Measurements from ENCODE around the gene ZC3HAV1L.

ZC3HAV1L gene

GRCh38 chr7:139068544-139069399 lies 32.9 kb upstream of the ZC3HAV1L start:
- TF ChIP-seq CTCF (conservative IDR thresholded peaks at IDR 0.05; ENCODE audit: low read depth): no peak
- no peak overlapping the region for H3K27ac ChIP-seq
- no peak for DNase-seq (ENCODE audit: low spot score)
- ChIA-PET CTCF (interaction anchor here (1.1 kb wide), 1 partner anchor 52 kb away, joined by 4 read pairs; no protein-coding TSS in a partner anchor), POLR2A (ENCODE audit: low non-redundant PET) (no interaction called here)

- no peak for DNase-seq (ENCODE audit: low spot score)
- no peak for TF ChIP-seq CTCF (conservative IDR thresholded peaks at IDR 0.05; ENCODE audit: low read depth)
- CTCF ChIA-PET: no interaction called here
- no peak overlapping the region for H3K27ac ChIP-seq
- POLR2A ChIA-PET (ENCODE audit: low non-redundant PET): no interaction called here
Measured at GRCh38 chr7:139066315-139066714, 30.5 kb upstream of the ZC3HAV1L start.

- ChIA-PET POLR2A (ENCODE audit: low non-redundant PET) (no interaction called here), CTCF (no interaction called here)
- no peak for DNase-seq (ENCODE audit: low spot score)
- TF ChIP-seq CTCF (conservative IDR thresholded peaks at IDR 0.05; ENCODE audit: low read depth): no peak
- no peak overlapping the region for H3K27ac ChIP-seq
Measured at GRCh38 chr7:139065323-139065722, 29.5 kb upstream of the ZC3HAV1L start.

GRCh38 chr7:139061416-139061815 lies 25.6 kb upstream of the ZC3HAV1L start:
- no peak for TF ChIP-seq CTCF (conservative IDR thresholded peaks at IDR 0.05; ENCODE audit: low read depth)
- DNase-seq (ENCODE audit: low spot score): no peak
- no peak overlapping the region for H3K27ac ChIP-seq
- CTCF ChIA-PET: interaction anchor here (0.7 kb wide), 1 partner anchor 1264 kb away, joined by 3 read pairs; no protein-coding TSS in a partner anchor
- POLR2A ChIA-PET (ENCODE audit: low non-redundant PET): no interaction called here

- H3K27ac ChIP-seq: no peak overlapping the region
- POLR2A ChIA-PET (ENCODE audit: low non-redundant PET): no interaction called here
- no peak for TF ChIP-seq CTCF (conservative IDR thresholded peaks at IDR 0.05; ENCODE audit: low read depth)
- CTCF ChIA-PET: interaction anchor here (0.7 kb wide), 1 partner anchor 1265 kb away, joined by 3 read pairs; no protein-coding TSS in a partner anchor
- no peak for DNase-seq (ENCODE audit: low spot score)
Measured at GRCh38 chr7:139060695-139061237, 24.9 kb upstream of the ZC3HAV1L start.

- H3K27ac ChIP-seq: no peak overlapping the region
- TF ChIP-seq CTCF (conservative IDR thresholded peaks at IDR 0.05; ENCODE audit: low read depth): no peak
- no peak for DNase-seq (ENCODE audit: low spot score)
- ChIA-PET CTCF (no interaction called here), POLR2A (ENCODE audit: low non-redundant PET) (no interaction called here)
Measured at GRCh38 chr7:139059905-139060304, 24.1 kb upstream of the ZC3HAV1L start.

Data from RWPE1 (cell line).